ENCODE data around the gene CHMP6. TPM values are rescaled to one million over a fixed set of nuclear protein-coding genes. Genes with fewer than 3 reads are reported as not detected.

Gene CHMP6
- polyA plus RNA-seq, 1 donor from 2014 or later = 35.1 TPM

- no peaks in the 10 kb centered on the region for H3K9me3 ChIP-seq (ENCODE audit: low read length)
- no peaks in the 10 kb centered on the region for H3K36me3 ChIP-seq (ENCODE audit: insufficient read depth, low read length)
- no peaks in the 10 kb centered on the region for H3K9me2 ChIP-seq (ENCODE audit: insufficient read depth, low read length)
- H3K9ac ChIP-seq (ENCODE audit: low read length) = peak overlapping the region; percentile 34
- no peak overlapping the region for H3K27ac ChIP-seq (ENCODE audit: low read length)
- no peak overlapping the region for H2AFZ ChIP-seq (ENCODE audit: low read depth, low read length)
- H4K20me1 ChIP-seq (ENCODE audit: insufficient read depth) = no peaks in the 10 kb centered on the region
- no peak overlapping the region for H3K4me2 ChIP-seq (ENCODE audit: low read length)
- no peaks in the 10 kb centered on the region for H3K27me3 ChIP-seq (ENCODE audit: insufficient read depth, low read depth, low read length)
- H3K79me2 ChIP-seq (replicated peaks; ENCODE audit: insufficient read depth, low read length) = no peaks in the 10 kb centered on the region
- H3F3A ChIP-seq (ENCODE audit: insufficient read depth, low read length, poor library complexity, severe bottlenecking) = no peaks in the 10 kb centered on the region
- peak overlapping the region; percentile 56 for H3K4me3 ChIP-seq (ENCODE audit: low read length)
- peak; percentile 17 for TF ChIP-seq MXI1 (conservative IDR thresholded peaks at IDR 0.05; ENCODE audit: poor library complexity, severe bottlenecking)
- TF ChIP-seq EP300 (conservative IDR thresholded peaks at IDR 0.05; ENCODE audit: poor library complexity, severe bottlenecking) = no peak
- TF ChIP-seq REST (IDR thresholded peaks at IDR 0.05; ENCODE audit: borderline replicate concordance) = no peak
- TF ChIP-seq EZH2 (IDR thresholded peaks at IDR 0.05; ENCODE audit: borderline replicate concordance, insufficient read depth, low read length, poor library complexity, severe bottlenecking) = no peak
- TF ChIP-seq, protein P1, sequence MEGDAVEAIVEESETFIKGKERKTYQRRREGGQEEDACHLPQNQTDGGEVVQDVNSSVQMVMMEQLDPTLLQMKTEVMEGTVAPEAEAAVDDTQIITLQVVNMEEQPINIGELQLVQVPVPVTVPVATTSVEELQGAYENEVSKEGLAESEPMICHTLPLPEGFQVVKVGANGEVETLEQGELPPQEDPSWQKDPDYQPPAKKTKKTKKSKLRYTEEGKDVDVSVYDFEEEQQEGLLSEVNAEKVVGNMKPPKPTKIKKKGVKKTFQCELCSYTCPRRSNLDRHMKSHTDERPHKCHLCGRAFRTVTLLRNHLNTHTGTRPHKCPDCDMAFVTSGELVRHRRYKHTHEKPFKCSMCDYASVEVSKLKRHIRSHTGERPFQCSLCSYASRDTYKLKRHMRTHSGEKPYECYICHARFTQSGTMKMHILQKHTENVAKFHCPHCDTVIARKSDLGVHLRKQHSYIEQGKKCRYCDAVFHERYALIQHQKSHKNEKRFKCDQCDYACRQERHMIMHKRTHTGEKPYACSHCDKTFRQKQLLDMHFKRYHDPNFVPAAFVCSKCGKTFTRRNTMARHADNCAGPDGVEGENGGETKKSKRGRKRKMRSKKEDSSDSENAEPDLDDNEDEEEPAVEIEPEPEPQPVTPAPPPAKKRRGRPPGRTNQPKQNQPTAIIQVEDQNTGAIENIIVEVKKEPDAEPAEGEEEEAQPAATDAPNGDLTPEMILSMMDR (IDR thresholded peaks at IDR 0.05; ENCODE audit: poor library complexity, severe bottlenecking) = peak; percentile 95
- TF ChIP-seq POLR2AphosphoS5 (IDR thresholded peaks at IDR 0.05) = no peak
- TF ChIP-seq TAF1 (IDR thresholded peaks at IDR 0.05; ENCODE audit: low read depth) = no peak
- peak; percentile 98 for TF ChIP-seq RAD21 (conservative IDR thresholded peaks at IDR 0.05)
- TF ChIP-seq SMC3 (conservative IDR thresholded peaks at IDR 0.05; ENCODE audit: poor library complexity) = peak; percentile 98
These were observed 10.4 kb upstream of the CHMP6 start for GRCh38 chr17:80981062-80981902.

DNA sequence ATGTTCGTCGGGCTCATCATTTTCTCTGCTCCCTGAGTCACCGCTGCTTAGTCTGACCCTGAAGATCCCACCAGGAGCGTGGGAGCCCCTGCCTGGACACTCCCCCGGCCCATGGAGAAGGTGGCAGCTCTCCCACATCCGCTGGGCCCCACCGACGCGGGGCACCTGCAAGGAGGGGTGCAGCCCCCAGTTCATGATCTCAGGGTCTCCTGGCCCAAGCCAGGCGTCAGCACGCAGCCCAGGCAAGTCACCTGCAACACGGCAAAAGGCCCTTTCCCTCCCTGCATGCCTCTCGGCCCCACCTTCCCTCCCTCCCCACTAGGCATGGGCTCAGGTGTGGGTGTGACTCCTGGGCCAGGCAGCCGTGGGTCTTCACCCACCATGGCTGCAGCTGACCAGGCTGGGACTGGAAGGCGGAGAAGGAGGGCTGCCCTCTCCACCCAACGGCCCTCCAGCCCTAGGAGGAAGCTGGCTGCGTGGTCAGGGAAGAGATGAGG lies 9.7 kb upstream of the CHMP6 start:
- H3K9ac ChIP-seq (ENCODE audit: low read length) = no peak overlapping the region
- H3K27ac ChIP-seq (ENCODE audit: low read length) = no peak overlapping the region
- no peaks in the 10 kb centered on the region for H3K9me2 ChIP-seq (ENCODE audit: insufficient read depth, low read length)
- no peaks in the 10 kb centered on the region for H3K79me2 ChIP-seq (replicated peaks; ENCODE audit: insufficient read depth, low read length)
- H3F3A ChIP-seq (ENCODE audit: insufficient read depth, low read length, poor library complexity, severe bottlenecking) = no peaks in the 10 kb centered on the region
- no peak overlapping the region for H2AFZ ChIP-seq (ENCODE audit: low read depth, low read length)
- H3K27me3 ChIP-seq (ENCODE audit: insufficient read depth, low read depth, low read length) = no peaks in the 10 kb centered on the region
- H3K4me3 ChIP-seq (ENCODE audit: low read length) = no peak overlapping the region
- no peaks in the 10 kb centered on the region for H3K9me3 ChIP-seq (ENCODE audit: low read length)
- no peaks in the 10 kb centered on the region for H4K20me1 ChIP-seq (ENCODE audit: insufficient read depth)
- H3K36me3 ChIP-seq (ENCODE audit: insufficient read depth, low read length) = no peaks in the 10 kb centered on the region
- TF ChIP-seq, protein P1 (IDR thresholded peaks at IDR 0.05; ENCODE audit: poor library complexity, severe bottlenecking) = no peak
- TF ChIP-seq TAF1 (IDR thresholded peaks at IDR 0.05; ENCODE audit: low read depth) (no peak), RAD21 (conservative IDR thresholded peaks at IDR 0.05) (no peak), EP300 (conservative IDR thresholded peaks at IDR 0.05; ENCODE audit: poor library complexity, severe bottlenecking) (no peak), SMC3 (conservative IDR thresholded peaks at IDR 0.05; ENCODE audit: poor library complexity) (no peak), MXI1 (conservative IDR thresholded peaks at IDR 0.05; ENCODE audit: poor library complexity, severe bottlenecking) (no peak), POLR2AphosphoS5 (IDR thresholded peaks at IDR 0.05) (no peak), EZH2 (IDR thresholded peaks at IDR 0.05; ENCODE audit: borderline replicate concordance, insufficient read depth, low read length, poor library complexity, severe bottlenecking) (no peak), REST (IDR thresholded peaks at IDR 0.05; ENCODE audit: borderline replicate concordance) (no peak)
- no peak overlapping the region for H3K4me2 ChIP-seq (ENCODE audit: low read length)

Data from neural cell (in vitro differentiated cells).